Stimulated activated naive CD4-positive, alpha-beta T cell treated with Interleukin-2 at 50 U/mL for 16 hours (primary cell): ENCODE measurements around the gene CALHM2.

Experiments
- DNase-seq: peaks from one replicate; lab custom pipeline; 2025; lab: John Stamatoyannopoulos, UW

Gene CALHM2

GRCh38 chr10:103476046-103476768 is 24.0 kb upstream of the CALHM2 start:
- DNase-seq = no peak

GRCh38 chr10:103475437-103475836 is 23.3 kb upstream of the CALHM2 start:
- DNase-seq = no peak

- DNase-seq = no peak
Observed at GRCh38 chr10:103474077-103474476, 21.9 kb upstream of the CALHM2 start.

- no peak for DNase-seq
Observed at GRCh38 chr10:103473261-103473671, 21.1 kb upstream of the CALHM2 start.

GRCh38 chr10:103472005-103472404 is 19.8 kb upstream of the CALHM2 start:
- DNase-seq = no peak

GRCh38 chr10:103470761-103471653 is 18.8 kb upstream of the CALHM2 start:
- DNase-seq = peak; percentile 68

GRCh38 chr10:103469201-103469600 is 17.0 kb upstream of the CALHM2 start:
- no peak for DNase-seq

- DNase-seq = no peak
Observed at GRCh38 chr10:103467406-103467805, 15.2 kb upstream of the CALHM2 start.

GRCh38 chr10:103466734-103467133 is 14.6 kb upstream of the CALHM2 start:
- no peak for DNase-seq

- DNase-seq = no peak
Observed at GRCh38 chr10:103465411-103466179, 13.4 kb upstream of the CALHM2 start.

- DNase-seq = no peak
Observed at GRCh38 chr10:103463499-103463898, 11.3 kb upstream of the CALHM2 start.

- DNase-seq = no peak
Observed at GRCh38 chr10:103459615-103460014, 7.4 kb upstream of the CALHM2 start.

GRCh38 chr10:103458720-103459119 is 6.5 kb upstream of the CALHM2 start, which contains the start of gene CALHM1:
Gene CALHM1, minus strand, starts transcription at chr10:103458900. Its CDS starts 149 bp downstream, at chr10:103458751.
- DNase-seq = no peak

GRCh38 chr10:103457896-103458583 is 5.9 kb upstream of the CALHM2 start:
- no peak for DNase-seq

GRCh38 chr10:103457176-103457712 is 5.1 kb upstream of the CALHM2 start:
- no peak for DNase-seq

GRCh38 chr10:103456074-103456660 is 4.0 kb upstream of the CALHM2 start:
- no peak for DNase-seq

- DNase-seq = no peak
Observed at GRCh38 chr10:103455235-103455634, 3.1 kb upstream of the CALHM2 start.

- DNase-seq = no peak
Observed at GRCh38 chr10:103454026-103454425, 1.9 kb upstream of the CALHM2 start.

- no peak for DNase-seq
Observed at GRCh38 chr10:103452506-103453230, 498 bp upstream of the CALHM2 start.

- peak; percentile 37 for DNase-seq
Observed at GRCh38 chr10:103451091-103451813, 918 bp downstream of the CALHM2 start.
